Heart left ventricle (tissue), 13 donors: ENCODE data around the gene MGA.

Source experiments
- POLR2A ChIP-seq, 2 donors: fragments of 450-650 bp; IDR thresholded peaks; one replicate each; pipeline ENCODE4 v1.6.1; 2017; ENCODE audit warnings: antibody characterized with exemption in 2 of 2, mild to moderate bottlenecking in 2 of 2, moderate library complexity in 2 of 2
- TF ChIP-seq, protein P1 (sequence below), 12 donors: fragments of 200-600 bp; sonication (generic) in 4 of 12; IDR thresholded peaks; one replicate each; pipeline versions ENCODE4 v1.5.0 to v1.8.0; 2018 to 2022; ENCODE audit warnings: antibody characterized with exemption in 12 of 12, mild to moderate bottlenecking in 5 of 12
- donor health status: ischemic (EF 13 %, LVEDD 7.1; RV severe dilation, severe dysfunction).
- donor health status: DM: no; HTN: yes; CAD: no.
- donor health status: DM: no; HTN: no; CAD: no.
- donor health status: ischemic (EF 25% LVEDD 6.9; RV normal size, moderate dysfunction).
- donor health status: ischemic (EF 25% LVEDD 5.7; RV mildly dilated, moderate dysfunction).
- donor health status: ischemic (EF 35%, LVEDD 5.7; RV mildly dilated, moderate dysfunction).
- donor health status: nonischemic (EF 11% LVEDD 7.7; RV severe dilation, severe dysfunction).
- donor health status: DM: yes; HTN: yes; CAD: no.
- donor health status: PGD.
- donor health status: ischemic (EF 29% LVEDD 5.4; RV normal size, mild dysfunction).
- donor health status: nonischemic (EF 23%, LVEDD 6.1; RV moderate dilation, normal function).

- no peak for TF ChIP-seq POLR2A (IDR thresholded peaks at IDR 0.05)
- TF ChIP-seq, protein P1, sequence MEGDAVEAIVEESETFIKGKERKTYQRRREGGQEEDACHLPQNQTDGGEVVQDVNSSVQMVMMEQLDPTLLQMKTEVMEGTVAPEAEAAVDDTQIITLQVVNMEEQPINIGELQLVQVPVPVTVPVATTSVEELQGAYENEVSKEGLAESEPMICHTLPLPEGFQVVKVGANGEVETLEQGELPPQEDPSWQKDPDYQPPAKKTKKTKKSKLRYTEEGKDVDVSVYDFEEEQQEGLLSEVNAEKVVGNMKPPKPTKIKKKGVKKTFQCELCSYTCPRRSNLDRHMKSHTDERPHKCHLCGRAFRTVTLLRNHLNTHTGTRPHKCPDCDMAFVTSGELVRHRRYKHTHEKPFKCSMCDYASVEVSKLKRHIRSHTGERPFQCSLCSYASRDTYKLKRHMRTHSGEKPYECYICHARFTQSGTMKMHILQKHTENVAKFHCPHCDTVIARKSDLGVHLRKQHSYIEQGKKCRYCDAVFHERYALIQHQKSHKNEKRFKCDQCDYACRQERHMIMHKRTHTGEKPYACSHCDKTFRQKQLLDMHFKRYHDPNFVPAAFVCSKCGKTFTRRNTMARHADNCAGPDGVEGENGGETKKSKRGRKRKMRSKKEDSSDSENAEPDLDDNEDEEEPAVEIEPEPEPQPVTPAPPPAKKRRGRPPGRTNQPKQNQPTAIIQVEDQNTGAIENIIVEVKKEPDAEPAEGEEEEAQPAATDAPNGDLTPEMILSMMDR (IDR thresholded peaks at IDR 0.05): no peak
Measured at GRCh38 chr15:41650806-41651205, 9.4 kb upstream of the MGA start.
